T-helper 9 cell (primary cell): ENCODE results near the gene VSX2.

Experiments used
- DNase-seq: peaks from one replicate; pipeline ENCODE4 v3.0.0-alpha.2; 2020
- total RNA-seq, 2 donors: gene quantifications; one replicate each; lab custom pipeline; 2026; lab: John Stamatoyannopoulos, UW

VSX2 gene
- total RNA-seq: 0 reads per million in 2 donors

DNA sequence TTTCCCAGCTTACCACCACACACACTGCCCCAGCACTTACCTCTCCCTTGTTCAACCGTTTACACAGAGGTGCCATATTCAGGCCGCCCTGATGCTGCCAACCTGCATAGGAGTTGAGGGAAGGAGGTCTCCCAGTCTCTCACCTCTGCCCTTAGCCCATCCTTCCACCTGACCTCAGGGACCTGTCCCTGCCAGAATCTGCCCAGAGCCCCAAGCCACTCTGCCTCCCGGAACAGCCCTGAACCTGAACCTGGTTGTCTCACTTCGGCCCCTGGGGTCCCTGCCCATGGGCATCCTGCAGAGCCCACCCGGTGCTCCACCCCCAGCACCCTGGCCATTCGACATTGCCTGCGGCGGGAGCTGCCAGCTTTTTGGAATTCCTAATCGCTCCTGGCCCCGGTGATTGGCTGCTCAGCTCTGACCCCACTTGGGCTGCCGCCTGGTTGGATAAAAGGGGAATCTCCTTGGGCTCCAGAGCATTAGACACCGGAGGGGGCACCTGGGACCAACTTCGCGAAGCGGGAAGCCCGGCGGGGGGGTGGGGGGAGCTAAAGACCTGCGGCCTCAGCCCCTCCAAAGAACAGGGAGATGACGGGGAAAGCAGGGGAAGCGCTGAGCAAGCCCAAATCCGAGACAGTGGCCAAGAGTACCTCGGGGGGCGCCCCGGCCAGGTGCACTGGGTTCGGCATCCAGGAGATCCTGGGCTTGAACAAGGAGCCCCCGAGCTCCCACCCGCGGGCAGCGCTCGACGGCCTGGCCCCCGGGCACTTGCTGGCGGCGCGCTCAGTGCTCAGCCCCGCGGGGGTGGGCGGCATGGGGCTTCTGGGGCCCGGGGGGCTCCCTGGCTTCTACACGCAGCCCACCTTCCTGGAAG is at the start of gene VSX2:
Gene VSX2 (plus strand): TSS at position 476 of the 874 bp plus-strand sequence. CDS start 113 bp downstream, at position 589.
- DNase-seq: no peak

DNA sequence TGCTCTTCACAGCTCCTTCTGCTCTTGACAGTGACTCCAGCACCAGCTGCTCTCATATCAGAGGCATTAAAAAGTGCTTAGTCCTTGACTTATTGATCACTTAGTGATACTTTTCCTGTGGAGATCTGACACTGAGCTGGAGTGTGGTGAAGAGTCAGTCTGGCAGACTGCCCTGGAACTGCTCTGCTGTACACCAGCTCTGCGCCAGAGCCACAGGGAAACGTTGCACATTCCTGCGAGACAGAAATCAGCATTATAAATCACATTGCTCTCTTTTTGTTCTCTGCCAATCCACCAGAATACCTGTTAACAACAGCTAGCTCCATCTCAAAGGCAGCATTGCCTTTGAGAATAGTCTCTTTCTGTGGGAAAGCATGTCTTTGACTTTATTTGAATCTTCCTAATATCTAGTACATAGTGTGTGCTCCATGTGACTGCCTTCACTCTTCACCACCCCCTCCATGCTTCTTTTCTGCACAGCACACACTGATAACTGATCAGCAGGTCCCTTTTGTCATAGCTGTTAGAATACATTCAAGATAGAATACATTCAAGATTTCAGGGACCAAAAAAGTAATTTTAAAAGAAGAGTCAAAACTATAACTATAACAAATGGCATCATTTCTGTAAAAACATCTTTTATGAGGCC is 48.2 kb upstream of the VSX2 start:
- no peak for DNase-seq

DNA sequence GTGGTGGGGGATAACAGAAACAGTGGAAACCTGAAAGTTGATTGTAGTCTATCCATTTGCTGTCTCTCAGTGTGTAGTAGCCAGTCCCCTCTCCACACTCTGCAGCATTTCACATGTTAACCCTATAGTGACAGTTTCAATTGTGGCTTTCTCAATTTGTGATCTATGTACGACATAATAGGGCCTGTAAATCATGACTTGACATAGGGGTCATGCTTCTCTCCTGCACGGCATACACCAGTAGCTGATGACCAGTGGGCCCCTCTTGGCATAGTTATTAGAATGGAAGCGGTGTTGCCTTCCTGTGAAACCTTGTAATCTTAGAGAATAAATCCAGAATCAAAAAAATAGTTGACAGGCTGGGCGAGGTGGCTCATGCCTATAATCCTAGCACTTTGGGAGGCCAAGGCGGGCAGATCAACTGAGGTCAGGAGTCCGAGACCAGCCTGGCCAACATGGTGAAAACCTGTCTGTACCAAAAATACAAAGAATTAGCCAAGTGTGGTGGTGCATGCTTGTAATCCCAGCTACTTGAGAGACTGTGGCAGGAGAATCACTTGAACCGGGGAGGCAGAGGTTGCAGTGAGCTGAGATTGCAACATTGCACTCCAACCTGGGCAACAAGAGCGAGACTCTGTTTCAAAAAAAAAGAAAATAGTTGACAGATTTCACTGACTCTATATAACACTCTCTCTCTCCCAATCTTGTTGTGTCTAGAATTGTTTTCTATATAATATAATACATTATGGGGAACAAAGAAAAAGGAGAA is 44.6 kb upstream of the VSX2 start:
- DNase-seq: no peak

DNA sequence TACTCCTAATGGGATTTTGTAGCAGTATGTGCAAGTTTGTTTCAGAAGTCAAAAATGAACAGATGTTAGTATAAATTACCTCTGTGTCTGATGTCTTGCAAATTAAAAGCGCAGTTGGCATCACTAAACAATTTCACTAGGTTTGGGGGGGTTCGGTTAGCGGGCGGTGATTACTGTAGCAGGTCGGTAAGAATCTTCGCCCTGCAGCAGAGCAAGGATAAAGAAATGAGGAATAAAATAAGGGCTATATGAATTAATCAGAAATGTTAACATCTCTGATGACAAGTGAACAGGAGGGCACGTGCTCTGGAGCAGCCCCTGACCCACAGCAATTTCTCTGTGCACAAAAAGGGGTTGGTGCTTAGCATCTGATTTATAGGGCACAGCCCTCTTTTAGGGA is 43.6 kb upstream of the VSX2 start:
- DNase-seq: no peak

DNA sequence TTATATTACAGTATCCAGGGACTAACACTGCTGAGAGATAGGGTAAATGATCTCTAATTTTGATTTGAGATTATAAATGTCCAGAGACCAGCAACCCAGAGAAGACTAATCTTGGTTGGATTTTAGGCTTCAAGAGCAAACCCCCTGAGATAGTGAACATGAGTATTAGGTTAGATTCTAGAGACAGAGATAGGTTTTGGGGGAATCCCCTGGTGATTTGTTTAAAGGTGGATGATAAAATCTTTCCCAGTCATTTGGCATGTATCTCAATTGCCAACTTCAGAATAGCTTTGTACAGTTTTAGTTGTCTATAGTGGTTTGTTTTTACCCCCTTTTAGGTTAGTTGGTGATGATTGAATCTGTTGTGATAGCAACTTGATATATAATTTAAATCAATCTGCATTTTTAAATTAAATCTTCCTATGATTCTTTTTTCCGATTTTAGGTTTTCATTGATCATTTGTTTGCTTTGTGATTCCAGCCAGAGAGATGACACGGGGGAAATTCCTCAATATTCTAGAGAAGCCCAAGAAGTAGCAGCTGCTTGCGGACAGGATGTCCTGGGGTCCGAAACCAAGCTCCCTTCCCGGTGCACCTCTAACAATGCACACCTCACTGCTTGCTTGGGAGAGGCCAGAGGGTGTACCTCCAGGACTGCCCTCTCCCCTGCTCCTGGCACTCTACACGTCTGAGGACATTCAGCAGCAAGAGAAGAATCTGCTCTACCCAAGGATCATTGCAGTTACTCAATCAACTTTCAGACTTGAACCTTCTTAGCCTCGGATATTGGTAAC is 40.6 kb upstream of the VSX2 start:
- DNase-seq: no peak

DNA sequence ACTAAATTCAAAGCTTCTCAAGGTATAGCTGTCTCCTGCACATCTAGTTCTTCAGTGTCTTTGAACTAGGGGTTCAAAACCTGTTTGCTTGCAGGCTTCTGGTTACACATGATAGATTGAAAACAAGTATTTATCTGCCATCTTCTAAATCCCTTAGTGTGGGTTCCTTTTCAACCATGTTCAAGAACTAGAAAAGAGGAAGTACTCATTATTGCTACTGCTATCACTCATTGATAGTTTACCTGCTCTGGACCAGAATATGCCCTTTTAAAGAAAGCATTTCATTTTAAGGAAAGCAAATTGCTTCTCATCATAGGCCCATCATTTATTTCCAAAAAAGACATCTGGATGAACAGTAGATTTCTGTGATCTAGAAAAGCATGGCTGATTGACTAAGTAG is 37.1 kb upstream of the VSX2 start:
- no peak for DNase-seq

DNA sequence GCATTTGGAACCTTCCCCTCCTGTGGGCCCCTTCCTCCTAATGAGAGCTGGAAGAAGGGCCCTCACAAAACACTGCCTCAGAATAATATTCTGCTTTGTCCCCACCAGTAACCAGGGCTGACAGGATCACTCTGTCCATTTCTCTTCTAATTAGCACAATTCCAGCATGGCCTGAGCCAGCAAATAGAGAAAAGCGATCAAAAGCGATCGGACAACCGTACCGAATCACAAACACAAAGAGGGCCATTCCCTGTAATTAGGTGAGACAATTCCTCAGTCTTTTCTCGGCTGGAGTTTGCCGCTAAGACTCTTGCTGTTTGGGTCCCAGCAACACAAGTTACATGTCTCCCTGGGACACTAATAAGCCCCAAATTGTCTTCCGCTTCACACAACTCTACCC is 35.6 kb upstream of the VSX2 start:
- DNase-seq: no peak

DNA sequence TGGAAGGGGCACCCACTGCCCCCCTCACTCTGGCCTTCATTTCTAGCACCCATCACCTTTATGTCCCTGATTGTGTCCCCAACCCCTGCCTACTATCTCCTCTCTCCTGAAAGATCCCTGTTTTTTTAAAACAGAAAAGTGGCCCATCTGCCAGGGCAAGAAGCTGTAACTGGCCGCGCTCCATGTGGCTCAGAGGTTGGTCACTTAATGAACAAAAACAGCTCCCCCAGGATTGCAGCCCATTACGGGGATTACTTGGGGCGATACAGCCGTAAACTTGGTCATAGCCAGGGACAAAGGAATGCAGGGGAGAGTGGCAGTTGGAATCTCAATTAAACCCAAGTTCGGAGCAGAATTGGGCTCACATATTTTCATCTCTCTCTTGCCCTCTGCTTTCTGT is 34.8 kb upstream of the VSX2 start:
- no peak for DNase-seq

DNA sequence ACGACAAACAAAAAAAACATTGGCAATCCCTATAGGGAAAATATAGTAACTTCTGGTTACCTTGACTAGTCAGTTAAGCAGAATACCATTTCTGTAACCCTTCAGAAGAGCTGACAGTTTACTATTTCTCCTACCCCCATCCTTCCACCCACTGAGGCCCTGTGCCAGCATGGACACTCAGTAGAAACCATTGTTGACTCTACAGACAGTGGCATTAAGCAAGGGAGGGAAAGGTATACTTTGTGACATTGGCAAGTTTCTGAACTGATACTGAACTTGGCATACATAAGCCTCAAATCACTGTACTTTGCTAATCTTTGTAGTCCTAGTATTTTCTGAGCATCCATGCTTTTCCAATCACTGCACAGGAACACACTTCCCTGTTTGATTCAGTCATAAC is 33.4 kb upstream of the VSX2 start:
- no peak for DNase-seq

DNA sequence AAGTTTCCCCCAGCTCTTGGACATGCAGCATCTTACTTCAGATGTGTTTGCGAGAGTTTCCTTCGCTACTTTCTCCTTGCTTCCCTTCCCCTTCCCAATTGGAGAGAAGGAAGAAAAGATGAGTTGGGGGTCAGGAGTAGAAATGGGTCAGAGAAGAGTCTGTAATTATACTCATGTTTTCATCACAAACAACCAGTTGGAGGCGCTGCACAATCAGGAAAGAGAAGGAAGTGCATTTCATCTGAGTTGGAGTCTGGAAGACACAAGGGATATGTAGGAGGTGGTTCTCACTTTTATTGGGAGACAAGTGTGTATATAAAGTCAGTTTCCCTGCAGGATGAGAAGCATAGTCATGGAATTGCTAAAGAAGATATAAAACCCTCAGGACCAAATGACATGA is 31.3 kb upstream of the VSX2 start:
- no peak for DNase-seq

DNA sequence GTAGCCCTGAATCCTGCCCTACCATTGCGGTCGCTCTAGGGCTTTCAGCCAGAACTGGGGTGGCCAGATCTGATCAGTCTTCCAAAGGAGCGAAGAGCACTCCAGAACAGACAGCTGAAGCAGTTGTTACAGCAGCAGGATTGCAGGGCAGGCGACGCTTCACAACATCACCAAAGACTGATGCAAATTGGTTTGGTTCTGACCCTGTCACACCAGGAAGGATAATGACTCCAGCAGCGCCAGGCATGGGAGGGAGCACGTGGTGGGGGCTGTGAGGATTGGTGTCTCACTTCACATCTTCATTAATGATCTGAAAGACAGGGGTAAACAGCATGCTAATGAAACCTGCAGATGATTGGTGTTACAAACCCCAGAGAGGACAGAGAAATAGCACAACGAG is 30.6 kb upstream of the VSX2 start:
- no peak for DNase-seq

DNA sequence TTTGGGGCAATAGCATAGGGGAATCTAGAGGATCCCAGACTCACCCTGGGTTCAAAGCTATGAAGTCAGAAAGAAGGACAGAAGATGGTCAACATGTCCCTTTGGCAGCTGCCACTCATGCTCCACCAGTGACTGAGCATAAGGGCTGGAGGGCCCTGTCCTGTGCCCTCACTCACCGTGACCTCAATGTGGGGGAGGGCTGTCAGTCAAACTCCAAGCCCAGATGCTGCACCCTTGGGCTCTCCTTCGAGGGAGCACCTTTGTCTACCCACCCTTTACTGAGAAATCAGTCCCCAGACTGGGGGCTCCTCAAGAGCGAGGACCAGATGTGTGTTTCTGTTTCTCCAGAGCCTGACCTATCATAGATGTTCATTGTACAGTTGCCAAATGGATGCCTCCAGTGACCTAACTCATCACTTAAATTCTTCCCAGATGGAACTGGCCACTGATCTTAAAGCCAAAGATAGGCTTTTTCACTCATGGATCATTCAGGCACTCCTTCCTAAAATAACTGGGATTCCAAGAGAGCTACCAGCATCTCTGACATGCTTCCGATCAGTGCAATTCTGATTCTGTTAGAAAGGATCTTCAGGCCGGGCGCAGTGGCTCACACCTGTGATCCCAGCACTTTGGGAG is 27.2 kb upstream of the VSX2 start:
- DNase-seq: no peak

DNA sequence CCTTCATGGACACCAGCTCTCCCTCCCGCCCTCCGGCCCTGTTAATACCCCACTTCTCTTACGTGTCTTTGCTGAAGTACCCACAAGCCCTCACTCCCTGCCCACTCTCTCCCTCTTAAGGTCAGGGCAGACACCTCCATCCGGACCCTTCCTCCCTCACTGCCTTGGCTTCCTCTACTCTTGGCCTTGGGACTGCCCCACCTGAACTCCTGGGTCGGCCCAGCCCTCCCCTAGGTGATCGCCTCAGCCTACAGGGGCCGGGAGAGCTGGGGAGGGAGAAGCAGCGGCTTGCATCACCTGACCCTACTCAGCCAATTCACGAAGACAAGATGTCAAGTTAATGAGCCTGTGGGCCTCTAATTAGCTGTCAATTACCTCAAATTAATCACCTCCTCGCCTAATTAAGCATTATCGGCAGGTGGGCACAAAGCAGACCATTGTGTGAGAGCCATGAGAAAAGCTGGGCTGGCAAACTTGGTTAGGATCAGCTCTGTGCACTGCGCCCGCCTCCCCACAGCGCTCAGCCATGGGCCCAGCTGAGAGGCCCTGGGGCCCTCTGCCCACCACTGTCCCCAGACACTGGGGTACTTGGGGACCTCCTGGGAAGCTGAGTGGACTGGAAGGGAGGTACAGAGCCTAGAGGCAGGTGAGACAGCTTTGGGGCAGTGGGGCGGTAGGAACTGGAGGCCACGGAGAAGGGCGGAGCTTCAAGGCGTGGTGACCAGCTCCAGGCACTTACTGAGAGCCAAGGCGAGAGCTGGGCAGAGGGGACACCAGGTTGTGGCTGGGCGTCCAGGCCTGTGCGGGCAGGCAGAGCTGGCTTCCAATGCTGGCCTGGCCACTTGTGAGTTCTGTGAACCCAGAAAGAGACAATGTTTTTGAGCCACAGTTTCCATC is 25.1 kb upstream of the VSX2 start:
- no peak for DNase-seq

DNA sequence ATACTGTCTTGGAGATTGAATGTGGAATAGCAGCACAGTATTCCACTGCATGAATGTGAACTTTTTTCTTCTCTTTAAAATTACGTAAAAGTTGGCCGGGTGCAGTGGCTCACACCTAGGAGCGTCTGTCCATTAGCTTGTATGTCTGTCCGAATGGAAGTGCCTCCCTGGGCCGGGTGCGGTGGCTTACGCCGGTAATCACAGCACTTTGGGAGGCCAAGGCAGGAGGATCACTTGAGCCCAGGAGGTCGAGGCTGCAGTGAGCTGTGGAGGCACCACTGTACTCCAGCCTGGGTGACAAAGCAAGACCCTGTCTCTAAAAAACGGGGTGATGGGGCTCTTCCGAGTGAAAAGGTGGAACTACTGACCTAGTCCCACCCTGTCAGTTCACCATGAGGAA is 22.6 kb upstream of the VSX2 start:
- no peak for DNase-seq

DNA sequence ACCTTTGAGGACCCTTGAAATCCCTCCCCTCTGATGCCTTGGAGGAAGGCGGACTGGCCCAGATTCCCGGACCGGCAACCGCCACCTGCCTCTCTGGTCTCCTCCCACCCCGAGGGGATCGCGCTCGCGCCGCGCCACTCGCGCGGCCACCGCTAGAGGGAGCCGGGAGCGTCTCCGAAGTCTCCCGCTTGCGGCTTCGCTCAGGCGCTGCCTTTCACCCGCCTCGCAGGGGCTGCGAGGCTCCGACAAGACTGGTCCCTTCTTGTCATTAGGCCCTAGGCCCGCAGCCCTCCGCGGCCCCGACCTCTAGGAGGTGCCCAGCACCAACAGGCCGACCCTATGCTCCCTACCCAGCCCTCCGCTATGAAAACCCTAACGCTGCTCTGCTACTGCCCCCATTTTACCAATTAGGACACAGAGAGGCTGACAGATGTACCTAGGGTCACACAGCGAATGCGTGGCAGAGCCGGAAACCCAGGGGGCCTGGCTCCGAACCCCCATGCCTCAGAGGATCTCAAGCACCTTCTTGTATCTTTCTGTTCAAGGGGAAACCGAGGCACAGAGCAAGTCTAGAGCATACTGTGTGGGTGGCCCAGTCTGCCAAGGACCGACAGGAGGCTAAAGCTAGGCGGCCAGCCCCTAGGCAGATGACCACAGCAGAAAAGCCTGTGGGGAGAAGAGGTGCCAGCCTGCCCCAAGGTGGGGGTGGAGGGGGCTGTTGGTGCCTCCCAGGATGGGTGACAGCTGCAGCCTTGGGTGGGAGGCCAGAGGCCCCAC is 21.4 kb upstream of the VSX2 start:
- DNase-seq: peak; percentile 62

DNA sequence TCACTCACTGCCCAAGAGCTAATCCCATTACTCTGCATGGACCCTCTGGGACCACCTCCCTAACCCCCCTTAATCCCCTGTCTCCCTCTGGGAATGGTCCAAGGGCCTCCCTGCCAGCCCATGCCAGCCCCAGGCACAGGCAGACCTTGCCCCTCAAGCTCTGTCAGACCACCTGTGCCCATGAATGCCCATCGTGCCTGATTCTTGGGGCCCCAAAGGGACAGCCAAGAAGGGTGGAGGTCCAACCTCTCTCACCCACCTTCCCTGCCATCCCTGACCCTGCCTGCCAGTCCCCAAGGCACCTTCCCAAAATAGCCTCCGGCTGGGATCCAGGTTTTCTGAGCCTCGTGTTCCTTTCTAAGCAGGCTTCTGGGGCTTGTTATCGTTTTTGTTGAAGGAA is 20.8 kb upstream of the VSX2 start:
- no peak for DNase-seq

DNA sequence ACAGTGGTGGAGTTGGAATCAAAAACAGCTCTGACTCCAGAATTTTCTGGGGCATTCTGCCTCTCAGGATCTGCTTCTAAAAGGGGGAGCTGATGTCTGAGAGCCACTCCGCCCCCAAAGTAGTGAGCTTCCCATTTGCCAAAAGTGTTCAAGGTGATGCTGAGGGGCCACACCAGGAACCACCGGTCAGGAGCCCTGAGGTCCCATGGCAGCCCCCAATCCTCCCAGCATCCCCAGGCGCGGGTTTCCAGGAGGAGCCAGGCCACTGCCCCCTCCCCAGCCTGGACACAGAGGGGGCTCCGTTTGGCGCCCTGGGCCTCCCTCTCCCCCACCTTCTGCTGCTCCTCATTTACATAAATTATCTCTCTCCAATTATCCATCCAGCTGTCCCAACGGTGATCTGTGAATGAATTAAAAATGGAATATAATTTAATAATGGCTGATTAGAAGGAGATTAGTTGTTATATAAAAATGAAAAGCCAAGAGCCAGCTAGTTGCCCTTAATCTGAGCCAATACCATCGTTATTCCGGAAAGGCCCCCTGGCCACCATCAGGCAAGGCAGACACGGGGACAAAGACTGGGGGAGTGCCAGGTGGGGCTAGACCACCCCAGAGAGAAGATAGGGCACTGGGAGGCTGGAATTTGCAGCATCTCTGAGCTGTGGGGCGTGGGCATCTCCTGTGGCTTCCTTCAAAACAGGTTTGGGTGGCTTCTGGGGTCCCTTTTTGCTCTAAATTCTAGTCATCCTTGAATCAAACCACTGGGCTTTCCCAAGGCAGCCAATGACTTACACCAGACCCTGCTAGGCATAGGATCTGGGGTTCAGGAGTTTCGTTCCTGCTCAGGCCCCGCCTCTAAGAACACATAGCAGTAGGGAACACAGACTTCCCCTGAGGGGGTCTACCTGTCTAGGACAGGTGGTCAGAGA is 19.7 kb upstream of the VSX2 start:
- DNase-seq: no peak

DNA sequence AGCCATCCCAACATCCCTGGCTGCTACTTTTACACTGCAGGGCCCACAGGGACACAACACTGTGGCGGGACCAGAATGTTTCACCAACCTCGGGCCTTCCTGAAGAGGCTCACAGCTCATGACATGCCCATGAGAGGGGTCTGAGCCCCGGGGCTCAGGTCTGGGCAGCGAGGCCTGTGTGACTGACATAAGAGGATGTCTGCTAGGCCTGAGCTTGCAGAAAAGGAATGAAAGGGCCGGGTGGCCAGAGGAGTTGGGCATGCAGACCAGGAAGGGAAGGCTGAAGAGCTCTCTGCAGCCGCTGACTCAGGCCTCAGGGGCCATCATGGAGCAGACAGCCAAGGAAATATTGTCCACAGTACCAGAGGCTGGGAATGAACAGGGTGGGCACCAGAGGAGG is 18.3 kb upstream of the VSX2 start:
- no peak for DNase-seq

DNA sequence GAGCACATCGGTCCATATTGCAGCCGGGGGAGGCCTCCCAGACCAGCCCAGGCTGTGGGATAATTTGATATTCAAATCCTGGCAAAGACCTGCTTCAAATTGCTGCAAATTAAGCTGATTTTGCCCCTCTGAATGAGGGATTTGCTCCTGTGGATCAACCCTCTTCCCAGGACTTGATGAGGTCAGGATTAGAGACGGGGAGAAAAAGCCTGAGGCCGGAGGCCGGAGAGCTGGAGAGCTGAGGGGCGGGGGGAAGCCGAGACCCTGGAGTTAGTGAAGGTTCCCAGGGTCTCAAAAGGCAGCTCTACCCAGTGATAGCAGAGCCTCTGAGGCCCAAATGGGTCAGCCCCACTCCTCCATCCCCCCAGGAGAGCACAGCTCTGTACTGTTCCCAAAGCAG is 17.5 kb upstream of the VSX2 start:
- DNase-seq: no peak
